GM21526 (cell line): ENCODE results near the gene IVL.

Experiments
- ATAC-seq: cut with Tn5 transposase; IDR thresholded peaks from one replicate; pipeline ENCODE4 v1.9.1; 2021; ENCODE audit warnings: moderate library complexity; ENCODE audit not compliant: unreplicated experiment, low FRiP score

Gene IVL

GRCh38 chr1:152946248-152946647, 37.9 kb downstream of the IVL start:
- ATAC-seq = no peak

GRCh38 chr1:152946651-152947256, 38.4 kb downstream of the IVL start, which contains the start of gene SPRR5:
Gene SPRR5, plus strand, starts transcription at chr1:152947206. Its CDS starts 1,349 bp downstream, at chr1:152948555.
- ATAC-seq = no peak

- no peak for ATAC-seq
Observed at GRCh38 chr1:152951711-152952110, 43.4 kb downstream of the IVL start.

- ATAC-seq = no peak
Observed at GRCh38 chr1:152953761-152954160, 45.4 kb downstream of the IVL start.

GRCh38 chr1:152954436-152954835, 46.1 kb downstream of the IVL start:
- no peak for ATAC-seq

- ATAC-seq = no peak
Observed at GRCh38 chr1:152957561-152957960, 49.2 kb downstream of the IVL start.

- ATAC-seq = no peak
Observed at GRCh38 chr1:152959273-152959672, 50.9 kb downstream of the IVL start.

GRCh38 chr1:152959801-152960451, 51.6 kb downstream of the IVL start:
- ATAC-seq = no peak

GRCh38 chr1:152960452-152961044, 52.2 kb downstream of the IVL start:
- ATAC-seq = no peak
